ENCODE measurements around the gene DHRS9.

DNA sequence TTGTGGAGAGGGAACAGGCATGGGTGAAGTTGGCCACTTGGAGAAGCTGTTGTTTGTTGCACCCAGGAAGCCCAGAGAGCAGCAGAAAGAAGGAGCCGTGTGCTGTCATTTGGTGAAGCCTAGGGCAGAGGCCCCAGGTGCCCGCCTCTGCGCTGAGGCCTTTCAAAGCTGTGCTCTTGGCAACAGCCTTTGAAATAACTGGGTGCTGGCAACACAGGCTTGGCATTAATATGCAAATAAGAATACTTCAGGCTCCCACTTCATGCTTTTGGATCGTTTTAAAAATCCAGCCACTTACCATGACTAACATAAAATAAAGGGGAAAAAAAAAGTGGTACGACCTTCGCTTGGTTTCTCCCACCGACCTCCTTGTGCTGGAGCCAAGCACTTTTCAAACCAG, 41.1 kb downstream of the DHRS9 start:
- TF ChIP-seq POLR2A (IDR thresholded peaks at IDR 0.05; ENCODE audit: extremely low read depth, insufficient read length) = no peak
- TF ChIP-seq, protein P1, sequence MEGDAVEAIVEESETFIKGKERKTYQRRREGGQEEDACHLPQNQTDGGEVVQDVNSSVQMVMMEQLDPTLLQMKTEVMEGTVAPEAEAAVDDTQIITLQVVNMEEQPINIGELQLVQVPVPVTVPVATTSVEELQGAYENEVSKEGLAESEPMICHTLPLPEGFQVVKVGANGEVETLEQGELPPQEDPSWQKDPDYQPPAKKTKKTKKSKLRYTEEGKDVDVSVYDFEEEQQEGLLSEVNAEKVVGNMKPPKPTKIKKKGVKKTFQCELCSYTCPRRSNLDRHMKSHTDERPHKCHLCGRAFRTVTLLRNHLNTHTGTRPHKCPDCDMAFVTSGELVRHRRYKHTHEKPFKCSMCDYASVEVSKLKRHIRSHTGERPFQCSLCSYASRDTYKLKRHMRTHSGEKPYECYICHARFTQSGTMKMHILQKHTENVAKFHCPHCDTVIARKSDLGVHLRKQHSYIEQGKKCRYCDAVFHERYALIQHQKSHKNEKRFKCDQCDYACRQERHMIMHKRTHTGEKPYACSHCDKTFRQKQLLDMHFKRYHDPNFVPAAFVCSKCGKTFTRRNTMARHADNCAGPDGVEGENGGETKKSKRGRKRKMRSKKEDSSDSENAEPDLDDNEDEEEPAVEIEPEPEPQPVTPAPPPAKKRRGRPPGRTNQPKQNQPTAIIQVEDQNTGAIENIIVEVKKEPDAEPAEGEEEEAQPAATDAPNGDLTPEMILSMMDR (IDR thresholded peaks at IDR 0.05; ENCODE audit: low read depth, low read length) = no peak
- no peak for TF ChIP-seq MYC (IDR thresholded peaks at IDR 0.05; ENCODE audit: low read depth, low read length)
- TF ChIP-seq, protein P2, sequence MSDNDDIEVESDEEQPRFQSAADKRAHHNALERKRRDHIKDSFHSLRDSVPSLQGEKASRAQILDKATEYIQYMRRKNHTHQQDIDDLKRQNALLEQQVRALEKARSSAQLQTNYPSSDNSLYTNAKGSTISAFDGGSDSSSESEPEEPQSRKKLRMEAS (IDR thresholded peaks at IDR 0.05; ENCODE audit: low read depth, low read length) = no peak

Data from NB4 (cell line).